Activated CD4-positive, alpha-beta T cell treated with anti-CD3 and anti-CD28 coated beads for 4 hours (primary cell): ENCODE measurements around the gene DIP2B.
A peak's percentile ranks its signal among the peaks of the same experiment; 100 is the strongest.
"Not testable (repeated sequence)": the region's sequence is repeated elsewhere in the genome, so short reads cannot be mapped to it uniquely, and the experiment has no call there.

ENCODE experiments used
- DNase-seq, 2 donors: peaks; one replicate each; pipeline ENCODE4 v3.0.0-alpha.2; 2020

DIP2B gene

DNA sequence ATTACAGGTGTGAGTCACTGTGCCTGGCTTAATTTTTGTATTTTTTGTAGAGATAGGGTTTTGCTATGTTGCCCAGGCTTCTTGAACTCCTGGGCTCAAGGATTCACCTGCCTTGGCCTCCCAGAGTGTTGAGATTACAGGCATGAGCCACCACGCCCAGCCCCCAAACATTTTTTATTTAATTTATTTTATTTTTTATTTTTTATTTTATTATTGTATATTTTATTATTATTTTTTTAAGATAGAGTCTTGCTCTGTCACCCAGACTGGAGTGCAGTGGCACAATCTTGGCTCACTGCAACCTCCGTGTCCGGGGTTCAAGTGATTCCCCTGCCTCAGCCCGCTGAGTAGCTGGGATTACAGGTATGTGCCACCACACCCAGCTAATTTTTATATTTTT, 17.0 kb downstream of the DIP2B start:
- DNase-seq: not testable (repeated sequence)

- no peak for DNase-seq
Measured at GRCh38 chr12:50523772-50524171, 19.0 kb downstream of the DIP2B start.

DNA sequence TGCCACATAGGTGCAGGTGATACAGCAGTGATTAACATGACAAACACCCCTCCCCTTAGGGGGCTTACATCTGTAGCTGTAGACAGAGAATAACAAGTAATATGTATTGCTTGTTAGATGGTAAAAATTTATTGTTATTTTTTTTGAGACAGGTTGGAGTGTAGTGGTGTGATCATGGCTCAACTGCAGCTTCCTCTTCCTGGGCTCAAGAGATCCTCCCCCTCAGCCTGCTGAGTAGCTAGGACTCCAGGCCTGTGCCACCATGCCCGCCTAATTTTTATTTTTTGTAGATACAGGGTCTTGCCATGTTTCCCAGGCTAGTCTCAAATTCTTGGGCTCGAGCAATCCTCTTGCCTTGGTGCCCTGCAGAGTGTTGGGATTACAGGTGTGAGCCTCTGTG, 19.8 kb downstream of the DIP2B start:
- DNase-seq: no peak

DNA sequence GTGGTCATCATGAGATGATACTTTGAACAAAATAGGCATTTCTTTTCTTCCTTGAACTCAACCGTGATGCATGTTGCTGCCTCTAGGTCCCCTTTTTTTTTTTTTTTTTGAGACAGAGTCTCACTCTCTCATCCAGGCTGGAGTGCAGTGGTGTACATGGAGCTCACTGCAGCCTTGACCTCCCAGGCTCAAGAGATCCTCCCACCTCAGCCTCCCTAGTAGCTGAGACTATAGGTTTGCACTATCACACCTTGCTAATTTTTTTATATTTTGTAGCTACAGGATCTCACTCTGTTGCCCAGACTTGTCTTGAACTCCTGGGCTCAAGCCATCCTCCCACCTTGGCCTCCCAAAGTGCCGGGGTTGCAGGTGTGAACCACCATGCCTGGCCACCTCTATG, 20.6 kb downstream of the DIP2B start:
- DNase-seq: no peak

GRCh38 chr12:50527359-50527726, 22.6 kb downstream of the DIP2B start:
- no peak for DNase-seq

GRCh38 chr12:50528800-50529199, 24.0 kb downstream of the DIP2B start:
- no peak for DNase-seq

- no peak for DNase-seq
Measured at GRCh38 chr12:50529345-50529744, 24.6 kb downstream of the DIP2B start.

GRCh38 chr12:50530532-50530931, 25.7 kb downstream of the DIP2B start:
- DNase-seq: no peak

GRCh38 chr12:50533203-50533584, 28.4 kb downstream of the DIP2B start:
- DNase-seq: no peak

- DNase-seq: no peak
Measured at GRCh38 chr12:50533971-50534370, 29.2 kb downstream of the DIP2B start.

DNA sequence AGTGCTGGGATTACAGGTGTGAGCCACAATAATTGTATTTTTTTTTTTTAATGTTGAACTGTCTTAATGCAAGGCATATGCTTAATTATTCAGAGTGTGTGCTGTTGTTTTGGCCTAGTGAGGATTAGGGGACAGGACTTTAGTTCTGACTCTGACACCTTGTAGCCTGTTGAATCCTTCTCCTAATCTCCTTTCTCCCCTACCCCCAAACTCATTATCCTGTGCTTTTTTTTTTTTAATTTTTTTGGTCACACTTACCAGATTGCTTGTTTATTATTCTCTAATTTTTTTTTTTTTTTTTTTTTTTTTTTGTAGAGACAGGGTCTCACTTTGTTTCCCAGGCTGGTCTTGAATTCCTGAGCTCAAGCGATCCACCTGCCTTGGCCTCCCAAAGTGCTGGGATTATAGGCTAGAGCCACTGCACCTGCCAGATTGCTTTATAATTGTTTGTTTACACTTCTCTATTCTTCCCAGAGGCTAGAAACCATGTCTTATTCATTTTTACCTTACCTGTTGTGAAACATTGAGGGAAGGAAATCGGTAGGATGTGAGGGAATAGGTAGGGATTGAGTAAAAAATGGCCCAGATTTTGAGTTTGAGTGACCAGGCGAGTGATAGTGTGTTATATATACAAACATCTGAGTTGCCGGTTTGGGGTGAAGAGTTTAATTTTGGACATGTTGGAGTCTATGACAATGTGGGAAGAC, 32.2 kb downstream of the DIP2B start:
- DNase-seq: no peak

GRCh38 chr12:50537538-50537919, 32.7 kb downstream of the DIP2B start:
- peak in 1 of 2 donors; percentile 37 for DNase-seq

DNA sequence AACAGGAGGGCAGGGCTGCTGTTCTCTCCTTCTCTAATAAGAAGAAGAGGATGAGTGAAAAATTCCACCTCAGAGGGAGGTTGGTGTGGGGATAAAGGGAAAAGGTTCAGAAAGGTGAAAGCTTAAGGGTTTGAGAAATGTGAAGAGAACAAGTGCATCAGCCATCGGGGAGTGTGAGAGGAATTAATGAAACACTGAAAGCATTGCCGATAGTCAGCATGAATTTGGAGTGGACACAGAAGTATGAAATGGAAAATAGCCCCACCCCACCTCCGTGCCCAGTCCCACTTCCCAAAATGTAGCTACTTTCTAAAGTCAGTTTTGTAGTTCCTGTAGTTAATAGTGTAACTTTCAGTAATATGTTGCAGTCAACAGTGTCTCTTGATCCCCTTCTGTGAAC, 33.4 kb downstream of the DIP2B start:
- no peak for DNase-seq

- DNase-seq: no peak
Measured at GRCh38 chr12:50541139-50541538, 36.4 kb downstream of the DIP2B start.

DNA sequence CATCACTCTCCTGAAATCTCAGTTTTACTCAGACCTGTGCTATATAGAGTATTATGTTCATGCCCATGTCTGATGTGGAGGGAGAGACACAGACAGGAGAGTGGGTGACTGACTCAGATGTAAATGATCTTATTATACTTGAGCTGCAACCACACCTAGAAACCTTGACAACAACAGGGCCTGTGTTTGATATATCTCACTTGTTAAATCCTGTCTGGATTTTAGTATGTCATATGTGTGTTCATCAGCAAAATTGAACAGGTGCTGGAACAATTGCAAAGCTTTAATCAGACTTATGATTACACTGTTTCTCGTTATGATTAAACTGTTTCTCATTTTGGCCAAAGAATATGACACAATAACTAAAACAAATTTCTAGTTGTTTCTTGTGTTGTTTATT, 37.7 kb downstream of the DIP2B start:
- peak in 1 of 2 donors; percentile 13 for DNase-seq

DNA sequence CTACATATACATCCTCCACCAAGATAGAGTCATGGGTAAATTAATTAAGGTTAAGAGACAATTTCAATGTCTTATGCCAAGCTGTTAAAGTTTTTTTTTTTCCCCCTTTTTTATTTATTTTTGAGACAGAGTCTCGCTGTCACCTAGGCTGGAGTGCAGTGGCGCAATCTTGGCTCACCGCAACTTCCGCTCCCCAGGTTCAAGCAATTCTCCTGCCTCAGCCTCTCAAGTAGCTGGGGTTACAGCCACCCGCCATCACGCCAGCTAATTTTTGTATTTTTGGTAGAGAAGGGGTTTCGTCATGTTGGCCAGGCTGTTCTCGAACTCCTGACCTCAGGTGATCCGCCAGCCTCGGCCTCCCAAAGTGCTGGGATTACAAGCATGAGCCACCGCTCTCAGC, 38.4 kb downstream of the DIP2B start:
- DNase-seq: not testable (repeated sequence)

DNA sequence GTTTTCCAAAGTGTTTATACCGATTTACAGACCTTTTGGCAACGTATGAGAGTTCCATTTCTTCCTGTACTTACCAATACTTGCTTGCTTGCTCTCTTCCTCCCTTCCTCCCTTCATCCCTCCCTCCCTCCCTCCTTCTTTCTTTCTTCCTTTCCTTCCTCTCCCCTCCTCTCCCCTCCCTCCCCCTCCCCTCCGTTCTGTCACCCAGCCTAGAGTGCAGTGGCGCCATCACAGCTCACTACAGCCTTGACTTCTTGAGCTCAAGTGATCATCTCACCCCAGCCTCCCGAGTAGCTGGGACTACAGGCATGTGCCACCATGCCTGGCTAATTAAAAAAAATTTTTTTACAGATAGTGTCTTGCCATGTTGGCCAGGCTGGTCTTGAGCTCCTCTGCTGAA, 40.4 kb downstream of the DIP2B start:
- no peak for DNase-seq

- no peak for DNase-seq
Measured at GRCh38 chr12:50545786-50546185, 41.0 kb downstream of the DIP2B start.

- DNase-seq: no peak
Measured at GRCh38 chr12:50546441-50547318, 41.9 kb downstream of the DIP2B start.

DNA sequence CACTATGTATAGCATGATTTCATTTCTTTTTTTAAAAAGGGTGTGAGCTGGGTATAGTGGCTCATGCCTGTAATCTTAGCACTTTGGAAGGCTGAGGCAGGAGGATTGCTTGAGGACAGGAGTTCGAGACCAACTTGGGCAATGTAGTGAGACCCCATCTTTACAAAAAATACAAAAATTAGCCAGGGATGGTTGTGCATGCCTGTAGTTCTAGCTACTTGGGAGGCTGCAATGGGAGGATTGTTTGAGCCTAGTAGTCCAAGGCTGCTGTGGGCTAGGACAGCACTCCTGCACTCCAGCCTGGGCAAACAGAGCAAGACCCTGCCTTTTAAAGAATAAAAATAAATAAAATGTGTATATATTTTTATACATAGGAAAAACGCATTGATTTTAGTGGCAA, 43.0 kb downstream of the DIP2B start:
- DNase-seq: no peak

GRCh38 chr12:50549885-50550284, 45.1 kb downstream of the DIP2B start:
- no peak for DNase-seq

- no peak for DNase-seq
Measured at GRCh38 chr12:50550530-50551223, 45.9 kb downstream of the DIP2B start.

GRCh38 chr12:50551866-50552265, 47.1 kb downstream of the DIP2B start:
- no peak for DNase-seq

DNA sequence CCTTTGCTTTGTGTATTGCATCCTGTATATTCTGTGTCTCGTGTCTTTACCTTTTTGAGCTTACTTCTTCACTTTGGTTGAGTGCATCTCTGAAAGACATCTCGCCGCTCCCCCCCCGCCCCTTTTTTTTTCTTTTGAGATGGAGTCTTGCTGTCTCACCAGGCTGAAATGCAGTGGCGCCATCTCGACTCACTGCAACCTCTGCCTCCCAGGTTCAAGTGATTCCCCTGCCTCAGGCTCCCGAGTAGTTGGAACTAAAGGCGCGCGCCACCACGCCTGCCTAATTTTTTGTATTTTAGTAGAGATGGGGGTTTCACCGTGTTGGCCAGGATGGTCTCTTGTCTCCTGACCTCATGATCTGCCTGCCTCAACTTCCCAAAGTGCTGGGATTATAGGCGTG, 49.9 kb downstream of the DIP2B start:
- no peak for DNase-seq
